Measurements from ENCODE around the gene YPEL2.

- TF ChIP-seq CTCF (IDR thresholded peaks at IDR 0.05; ENCODE audit: poor library complexity) (peak; percentile 86), EZH2phosphoT487 (IDR thresholded peaks at IDR 0.05; ENCODE audit: low read depth, severe bottlenecking, unreplicated experiment) (no peak)
Observed at GRCh38 chr17:59329176-59330052, 2.0 kb upstream of the YPEL2 start.

Data from hepatocyte (in vitro differentiated cells).